GM13977 (cell line): ENCODE measurements around the gene DTX3.
"Not testable (repeated sequence)": the region's sequence is repeated elsewhere in the genome, so short reads cannot be mapped to it uniquely, and the experiment has no call there.

Experiments
- DNase-seq: peaks from one replicate; pipeline ENCODE4 v3.0.0; 2012; ENCODE audit warnings: low spot score
- CTCF ChIP-seq: IDR thresholded peaks from 2 replicates; pipeline ENCODE4 v1.5.1; 2012; ENCODE audit warnings: mild to moderate bottlenecking, control low read depth; ENCODE audit not compliant: insufficient read depth; ENCODE audit errors: extremely low read depth, missing control alignments
- in situ Hi-C: fragments of 300-500 bp; cut with MboI; formaldehyde crosslinking; loops from one replicate; pipeline ENCODE4 v1.12.0; 2022; ENCODE audit warnings: low sequenced_read_pairs, low pct_unique_long_range_greater_than_20kb, mixed read lengths, inconsistent platforms; ENCODE audit not compliant: unreplicated experiment

DTX3 gene

GRCh38 chr12:57654042-57654441, 49.4 kb downstream of the DTX3 start:
- in situ Hi-C loops, result no loop called here
- no peak for TF ChIP-seq CTCF
- no peak for DNase-seq

- TF ChIP-seq CTCF, result no peak
- no peak for DNase-seq
- in situ Hi-C loops, result no loop called here
Observed at GRCh38 chr12:57655541-57656240, 51.1 kb downstream of the DTX3 start.

- DNase-seq, in situ Hi-C loops: not testable (repeated sequence)
Observed at GRCh38 chr12:57656408-57656807, 51.8 kb downstream of the DTX3 start.

- no peak for TF ChIP-seq CTCF
- in situ Hi-C loops, result no loop called here
Observed at GRCh38 chr12:57657744-57658143, 53.1 kb downstream of the DTX3 start.

GRCh38 chr12:57658890-57659289, 54.3 kb downstream of the DTX3 start:
- DNase-seq, result no peak
- in situ Hi-C loops, result no loop called here
- TF ChIP-seq CTCF, result no peak

More at GRCh38 chr12:57657744-57658143, 53.1 kb downstream of the DTX3 start:
- DNase-seq, result no peak
